Ishikawa (cell line): ENCODE data around the gene SUSD5.

Experiments used
- EP300 ChIP-seq: IDR thresholded peaks from 2 replicates; pipeline ENCODE4 v1.6.1; 2012; ENCODE audit warnings: borderline replicate concordance
- FOXM1 ChIP-seq: IDR thresholded peaks from 2 replicates; pipeline ENCODE4 v1.6.1; 2012; ENCODE audit warnings: low read depth, borderline replicate concordance
- MAX ChIP-seq: IDR thresholded peaks from 2 replicates; pipeline ENCODE4 v1.6.1; 2012
- NFIC ChIP-seq: IDR thresholded peaks from 2 replicates; pipeline ENCODE4 v1.6.1; 2012
- RAD21 ChIP-seq: IDR thresholded peaks from 2 replicates; pipeline ENCODE4 v1.6.1; 2012; ENCODE audit warnings: low read depth
- REST ChIP-seq: IDR thresholded peaks from 2 replicates; pipeline ENCODE4 v1.6.1; 2012; ENCODE audit warnings: low read depth, mild to moderate bottlenecking
- TAF1 ChIP-seq: IDR thresholded peaks from 2 replicates; pipeline ENCODE4 v1.6.1; 2012; ENCODE audit warnings: low read depth, mild to moderate bottlenecking
- TEAD4 ChIP-seq: IDR thresholded peaks from 2 replicates; pipeline ENCODE4 v1.6.1; 2012
- USF1 ChIP-seq: IDR thresholded peaks from 2 replicates; pipeline ENCODE4 v1.6.1; 2012
- YY1 ChIP-seq: IDR thresholded peaks from 2 replicates; pipeline ENCODE4 v1.6.1; 2012; ENCODE audit warnings: low read depth

- no peak for TF ChIP-seq YY1
- TF ChIP-seq RAD21: no peak
- TF ChIP-seq EP300: no peak
- TF ChIP-seq TEAD4: no peak
- TF ChIP-seq TAF1: no peak
- TF ChIP-seq MAX: no peak
- no peak for TF ChIP-seq NFIC
- TF ChIP-seq USF1: no peak
- no peak for TF ChIP-seq FOXM1
- TF ChIP-seq REST: no peak
Observed at GRCh38 chr3:33212406-33212805, 6.2 kb downstream of the SUSD5 start.
